Measurements from ENCODE around the gene HCN3. TPM values are rescaled to one million over a fixed set of nuclear protein-coding genes. Genes with fewer than 3 reads are reported as not detected.

Gene HCN3
- total and polyA plus RNA-seq, 2 donors (not counting 3 experiments of a cell fraction or from before 2014, with no cell fraction given) = 3.3 to 4.1 TPM

DNA sequence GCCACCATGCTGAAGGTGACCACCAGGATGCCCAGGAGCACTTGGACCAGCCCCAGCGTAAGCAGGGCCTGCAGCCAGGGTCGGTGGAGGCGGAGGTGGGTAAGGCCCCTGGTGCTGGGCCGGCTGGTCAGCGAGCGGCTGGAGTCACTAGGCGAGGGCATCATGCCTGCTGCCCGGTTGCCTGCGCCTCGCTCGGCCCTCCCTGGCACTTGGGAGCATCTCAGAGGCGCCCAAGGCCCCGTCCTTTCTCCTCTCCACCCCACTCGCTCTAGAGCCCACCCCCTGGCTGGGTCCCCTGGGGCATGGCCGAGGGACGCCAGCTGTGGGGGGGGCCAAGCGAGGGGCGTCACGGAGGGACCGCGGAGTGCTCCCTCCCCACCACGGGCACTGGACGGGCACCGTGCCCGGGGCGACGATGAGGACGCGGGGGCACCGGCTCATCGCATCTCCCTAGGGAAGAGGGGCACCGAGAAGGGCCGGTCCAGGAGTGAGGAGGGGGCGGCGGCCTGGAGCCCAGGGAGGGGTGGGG lies 22.5 kb upstream of the HCN3 start:
- Histone ChIP-seq H3K79me2 (ENCODE audit: control insufficient read depth, insufficient read depth, low read length) (peaks cover 9% of the 10 kb centered on the region), H3K36me3 (ENCODE audit: control insufficient read depth in 2 of 2, extremely low read depth in 1 of 2, insufficient read depth in 2 of 2, low read length in 2 of 2) (peaks cover 3 to 9% of the 10 kb centered on the region in 2 experiments), H3K4me3 (replicated peaks in 1 of 3; ENCODE audit: insufficient read depth in 1 of 3, low read depth in 1 of 3, low read length in 3 of 3) (peak overlapping the region; percentile 29 to 77 (median 57)), H3K9me1 (replicated peaks; ENCODE audit: control insufficient read depth, extremely low read depth, insufficient read depth, low read length) (no peaks in the 10 kb centered on the region), H3K4me2 (ENCODE audit: insufficient read depth, low read length) (peak overlapping the region; percentile 76), H3K9ac (replicated peaks; ENCODE audit: extremely low read depth, insufficient read depth, low read length) (peak overlapping the region; percentile 77), H3K27ac (ENCODE audit: insufficient read depth, low read depth, low read length) (peak overlapping the region; percentile 19), H3K27me3 (ENCODE audit: control insufficient read depth in 2 of 2, insufficient read depth in 2 of 2, low read length in 2 of 2) (no peaks in the 10 kb centered on the region), H3K4me1 (ENCODE audit: control insufficient read depth, extremely low read depth, insufficient read depth, low read length) (peaks cover 29% of the 10 kb centered on the region), H2AFZ (ENCODE audit: low read depth, low read length) (peak overlapping the region; percentile 80), H4K20me1 (replicated peaks; ENCODE audit: control insufficient read depth, extremely low read depth, insufficient read depth, low read length) (no peaks in the 10 kb centered on the region), H3K9me3 (replicated peaks; ENCODE audit: control insufficient read depth, insufficient read depth, low read length) (no peaks in the 10 kb centered on the region)
- TF ChIP-seq FOS (IDR thresholded peaks at IDR 0.05; ENCODE audit: borderline replicate concordance, insufficient read depth, low read length) = no peak
- TF ChIP-seq, protein P1, sequence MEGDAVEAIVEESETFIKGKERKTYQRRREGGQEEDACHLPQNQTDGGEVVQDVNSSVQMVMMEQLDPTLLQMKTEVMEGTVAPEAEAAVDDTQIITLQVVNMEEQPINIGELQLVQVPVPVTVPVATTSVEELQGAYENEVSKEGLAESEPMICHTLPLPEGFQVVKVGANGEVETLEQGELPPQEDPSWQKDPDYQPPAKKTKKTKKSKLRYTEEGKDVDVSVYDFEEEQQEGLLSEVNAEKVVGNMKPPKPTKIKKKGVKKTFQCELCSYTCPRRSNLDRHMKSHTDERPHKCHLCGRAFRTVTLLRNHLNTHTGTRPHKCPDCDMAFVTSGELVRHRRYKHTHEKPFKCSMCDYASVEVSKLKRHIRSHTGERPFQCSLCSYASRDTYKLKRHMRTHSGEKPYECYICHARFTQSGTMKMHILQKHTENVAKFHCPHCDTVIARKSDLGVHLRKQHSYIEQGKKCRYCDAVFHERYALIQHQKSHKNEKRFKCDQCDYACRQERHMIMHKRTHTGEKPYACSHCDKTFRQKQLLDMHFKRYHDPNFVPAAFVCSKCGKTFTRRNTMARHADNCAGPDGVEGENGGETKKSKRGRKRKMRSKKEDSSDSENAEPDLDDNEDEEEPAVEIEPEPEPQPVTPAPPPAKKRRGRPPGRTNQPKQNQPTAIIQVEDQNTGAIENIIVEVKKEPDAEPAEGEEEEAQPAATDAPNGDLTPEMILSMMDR (IDR thresholded peaks at IDR 0.05; ENCODE audit: extremely low read depth in 1 of 2, insufficient read depth in 1 of 2, low read depth in 1 of 2, low read length in 2 of 2) = peak in 1 of 2 donors; percentile 6
- dilution Hi-C loops (cut with MboI; ENCODE audit: extremely low pct_ligation_motif_present, low sequenced_read_pairs) = no loop called here
- ChIA-PET POLR2A (interaction anchor here (0.5 kb wide), 1 partner anchor 69 kb away, joined by 4 read pairs; no protein-coding TSS in a partner anchor), CTCF (no interaction called here)
- DNase-seq (ENCODE audit: low read depth, low spot score) (peak; percentile 31), FAIRE-seq (peak; percentile 42)
- intact Hi-C loops (cut with micrococcal nuclease) = loop anchor here (2.0 to 10.0 kb wide), 2 partner anchors 18 to 310 kb away; partner anchors contain the start of genes ASH1L and CLK2
- TSS peak; percentile 40 for BruUV-seq (replicated peaks)
